GM18526 (cell line): Measurements from ENCODE around the gene COMMD8.

Experiments
- POLR2A ChIP-seq: IDR thresholded peaks from 3 replicates; pipeline ENCODE4 v1.6.1; 2011; ENCODE audit not compliant: insufficient read length; ENCODE audit errors: extremely low read depth

The COMMD8 gene

DNA sequence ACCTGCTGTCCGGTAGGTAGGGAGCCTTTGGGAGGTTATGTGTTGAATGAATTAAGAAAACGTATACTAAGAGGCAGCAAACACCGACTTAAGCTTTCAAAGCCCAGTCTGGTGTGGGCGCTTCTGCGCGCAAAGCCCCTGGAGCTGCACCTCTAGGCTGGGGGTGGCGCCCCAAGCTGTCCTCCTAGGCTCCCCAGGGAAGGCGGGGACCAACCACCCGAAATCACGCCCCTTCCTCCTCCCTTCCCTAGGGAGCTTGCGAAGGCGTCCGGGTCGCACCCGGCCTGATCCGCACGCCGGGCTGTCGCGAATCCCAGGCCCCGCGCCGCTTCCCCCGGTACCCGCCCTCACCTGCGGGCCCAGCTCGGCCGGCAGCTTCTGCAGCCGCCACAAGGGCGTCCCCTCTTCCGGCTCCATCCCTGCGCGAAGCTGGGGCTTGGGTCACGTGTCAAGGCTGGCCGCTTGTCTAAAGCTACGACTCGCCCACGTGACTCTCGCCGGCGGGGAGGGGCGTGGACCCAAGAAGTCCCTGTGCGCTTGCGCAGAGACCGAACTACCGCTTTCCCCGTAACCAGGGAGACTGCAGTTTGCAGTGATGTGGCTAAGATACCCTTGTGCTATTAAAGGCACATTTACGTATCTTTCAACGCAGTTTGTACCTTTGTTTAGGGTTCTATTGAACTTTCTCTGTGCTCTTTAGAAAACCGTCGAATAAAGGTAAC is at the start of gene COMMD8:
Gene COMMD8, minus strand, starts transcription at position 468 of the 722 bp plus-strand sequence. Its CDS starts 51 bp downstream, at position 417.
- peak; percentile 90 for TF ChIP-seq POLR2A

DNA sequence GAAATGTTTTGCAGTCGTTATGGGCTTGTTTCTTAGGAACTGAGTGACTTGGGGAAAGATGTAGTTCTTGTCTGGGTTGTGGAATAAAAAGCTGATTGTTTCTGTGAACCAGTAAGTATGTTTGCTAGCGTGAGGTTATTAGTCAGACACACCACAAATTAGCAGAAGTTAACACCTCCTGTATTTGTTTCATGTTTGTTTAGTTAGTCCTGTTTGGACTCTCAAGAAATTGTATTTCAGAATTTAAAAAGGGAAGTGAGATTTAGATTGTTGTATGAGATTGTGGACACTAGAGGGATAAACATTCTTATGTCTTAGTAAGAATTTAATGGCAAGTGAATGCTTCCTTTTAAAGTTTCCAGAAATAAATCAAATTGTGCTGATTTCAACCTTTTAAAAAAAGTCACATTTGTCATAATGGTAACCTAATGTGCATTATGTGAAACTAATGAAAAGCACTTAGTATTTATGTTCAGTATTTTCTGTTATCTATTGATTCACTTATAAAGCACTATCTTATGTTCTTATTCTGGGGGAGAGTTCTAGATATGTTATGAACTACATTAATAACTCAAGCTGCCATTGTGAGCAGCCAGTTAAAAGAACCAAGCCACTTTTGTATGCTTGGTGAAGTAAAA is 47.1 kb upstream of the COMMD8 start:
- TF ChIP-seq POLR2A = no peak

GRCh38 chr4:47505666-47506065 is 42.2 kb upstream of the COMMD8 start:
- TF ChIP-seq POLR2A = no peak

DNA sequence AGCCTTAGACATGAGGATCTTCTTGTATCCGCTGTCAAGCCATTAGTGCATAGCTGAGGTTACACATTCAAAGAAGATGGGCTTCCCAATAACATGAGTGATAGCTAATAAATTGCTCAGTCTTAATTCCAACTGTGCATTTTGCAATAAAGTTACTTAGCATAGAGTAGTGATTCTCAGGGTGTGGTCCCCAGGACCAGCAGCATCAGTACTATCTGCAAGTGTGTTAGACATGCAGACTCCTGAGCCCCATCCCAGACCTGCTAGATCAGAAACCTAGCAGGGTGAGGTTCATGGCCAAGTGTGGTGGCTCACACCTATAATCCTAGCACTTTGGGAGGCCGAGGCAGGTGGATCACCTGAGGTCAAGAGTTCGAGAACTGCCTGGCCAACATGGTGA is 41.6 kb upstream of the COMMD8 start:
- no peak for TF ChIP-seq POLR2A

DNA sequence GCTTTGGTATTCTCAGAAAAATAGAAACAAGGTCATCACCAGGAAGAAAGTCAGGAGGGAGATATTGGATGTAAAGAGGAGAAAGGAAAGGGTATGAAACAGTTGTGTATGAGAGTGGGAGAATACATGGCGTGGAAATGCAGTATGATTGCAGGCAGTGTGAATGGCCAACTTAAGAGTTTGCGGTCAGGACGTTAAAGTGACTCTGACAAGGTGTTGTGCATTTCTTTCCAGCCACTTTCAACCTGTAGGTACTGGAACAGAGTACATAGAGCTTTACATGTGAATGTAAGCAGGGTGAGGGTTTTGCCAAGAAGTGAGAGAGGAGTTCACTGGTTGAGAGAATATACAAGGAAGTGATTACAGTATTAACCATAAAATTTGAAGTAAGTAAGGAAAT is 37.3 kb upstream of the COMMD8 start:
- no peak for TF ChIP-seq POLR2A

GRCh38 chr4:47499700-47500099 is 36.2 kb upstream of the COMMD8 start:
- no peak for TF ChIP-seq POLR2A

DNA sequence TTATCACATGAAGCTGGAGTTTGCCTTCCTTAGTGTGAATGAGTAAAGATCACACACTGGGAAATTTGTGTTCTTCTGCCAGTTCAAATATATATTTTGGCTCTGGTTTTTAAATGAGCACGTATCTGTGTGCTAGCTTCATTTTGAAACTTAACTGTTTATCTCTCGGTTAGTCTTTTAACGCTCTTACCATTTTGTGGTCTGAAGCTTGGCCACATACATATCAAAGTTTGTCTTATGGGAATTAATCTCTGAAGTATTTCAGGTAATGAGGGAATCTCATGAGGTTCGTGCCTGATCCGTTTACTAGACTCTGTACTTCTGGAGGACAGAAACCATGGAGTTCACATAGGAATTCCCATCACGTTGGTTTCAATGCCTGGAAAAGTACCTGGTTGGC is 35.4 kb upstream of the COMMD8 start:
- TF ChIP-seq POLR2A = no peak

DNA sequence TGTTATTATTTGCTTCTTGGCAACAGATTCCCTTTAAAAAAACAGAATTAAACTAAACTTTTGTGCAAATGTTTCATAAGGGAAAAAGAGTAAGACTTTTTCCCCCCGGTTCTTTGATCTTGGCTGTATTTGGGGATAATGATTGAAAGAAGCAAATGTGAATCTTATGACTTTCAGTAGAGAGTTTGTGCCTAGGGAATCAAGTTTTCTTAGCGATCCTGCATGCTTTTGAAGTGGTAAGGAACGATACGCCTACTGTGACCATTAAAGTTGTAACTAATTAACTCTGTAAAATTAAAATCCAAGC is 30.6 kb upstream of the COMMD8 start:
- no peak for TF ChIP-seq POLR2A

DNA sequence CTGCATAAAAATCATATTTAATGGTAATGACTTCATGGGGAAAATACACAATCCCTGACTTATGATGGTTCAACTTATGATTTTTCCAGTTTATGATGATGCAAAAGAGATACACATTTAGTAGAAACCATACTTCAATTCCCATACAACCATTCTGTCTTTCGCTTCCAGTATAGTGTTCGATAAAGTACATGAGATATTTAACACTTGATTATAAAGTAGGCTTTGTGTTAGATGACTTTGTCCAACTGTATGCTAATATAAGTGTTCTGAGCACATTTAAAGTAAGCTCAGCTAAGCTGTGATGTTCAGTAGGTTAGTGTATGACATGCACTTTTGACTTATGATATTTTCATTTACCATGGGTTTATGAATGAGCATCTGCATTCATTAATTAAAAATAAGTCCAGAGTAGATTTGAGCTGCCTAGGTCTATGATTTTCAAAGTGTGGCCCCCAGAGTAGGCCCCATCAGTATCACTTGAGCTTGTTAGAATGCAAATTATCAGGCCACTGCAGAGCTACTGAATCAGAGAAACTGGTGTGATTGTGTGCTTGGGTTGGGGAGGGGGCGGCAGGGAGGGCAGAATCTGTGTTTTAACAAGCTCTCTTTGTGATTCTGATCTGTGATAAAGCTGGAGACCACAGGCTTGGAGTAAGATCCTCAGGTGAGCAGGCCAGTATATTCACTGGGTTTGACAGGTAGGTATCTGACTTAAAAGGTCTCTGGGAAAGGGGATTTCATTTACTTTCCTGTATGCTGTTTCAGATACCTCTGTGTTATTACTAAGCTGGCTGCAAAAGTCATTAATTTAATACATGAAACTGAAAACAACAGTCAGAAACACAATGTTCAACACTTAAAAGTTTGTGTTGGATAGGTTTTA is 30.0 kb upstream of the COMMD8 start:
- no peak for TF ChIP-seq POLR2A

DNA sequence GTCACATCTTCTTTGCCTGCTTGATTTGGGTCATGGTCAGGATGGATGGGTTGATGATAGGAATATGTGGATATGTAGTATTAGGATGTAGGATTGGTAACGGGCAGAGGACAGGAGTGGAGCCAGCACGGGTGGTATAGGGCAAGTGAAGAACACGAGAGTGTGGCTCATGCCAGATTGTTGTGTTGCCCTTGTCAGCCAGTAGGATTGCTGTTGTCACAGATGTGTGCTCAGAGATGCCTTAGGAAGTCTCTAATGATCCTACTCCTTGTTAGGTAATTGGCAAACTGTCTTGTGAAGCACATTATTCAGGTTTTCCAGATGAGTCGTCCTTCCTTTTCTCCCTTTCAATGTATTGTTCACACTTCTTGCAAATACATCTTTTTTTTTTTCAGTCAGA is 27.0 kb upstream of the COMMD8 start:
- no peak for TF ChIP-seq POLR2A

GRCh38 chr4:47488706-47489105 is 25.2 kb upstream of the COMMD8 start:
- TF ChIP-seq POLR2A = no peak

DNA sequence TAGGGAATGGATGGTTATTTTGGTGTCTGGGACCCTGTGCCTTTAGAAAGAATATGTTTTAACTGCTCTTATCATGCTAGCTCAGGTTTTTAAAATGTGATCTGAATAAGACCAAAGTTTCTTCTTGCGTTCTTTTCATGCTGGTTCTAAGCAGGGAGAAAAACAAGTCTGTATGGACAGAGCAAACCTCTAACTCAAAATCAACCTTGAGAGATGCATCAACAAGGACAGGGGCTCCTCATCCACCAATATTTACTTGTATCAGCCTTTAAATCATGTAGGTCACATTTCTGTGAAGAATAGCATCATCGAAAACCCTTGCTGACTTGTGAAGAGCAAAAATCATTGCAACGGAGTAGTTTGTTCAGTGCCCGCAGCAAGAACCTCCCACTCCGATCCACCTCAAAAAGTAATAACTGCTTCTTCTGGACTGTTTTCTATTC is 22.8 kb upstream of the COMMD8 start:
- no peak for TF ChIP-seq POLR2A

DNA sequence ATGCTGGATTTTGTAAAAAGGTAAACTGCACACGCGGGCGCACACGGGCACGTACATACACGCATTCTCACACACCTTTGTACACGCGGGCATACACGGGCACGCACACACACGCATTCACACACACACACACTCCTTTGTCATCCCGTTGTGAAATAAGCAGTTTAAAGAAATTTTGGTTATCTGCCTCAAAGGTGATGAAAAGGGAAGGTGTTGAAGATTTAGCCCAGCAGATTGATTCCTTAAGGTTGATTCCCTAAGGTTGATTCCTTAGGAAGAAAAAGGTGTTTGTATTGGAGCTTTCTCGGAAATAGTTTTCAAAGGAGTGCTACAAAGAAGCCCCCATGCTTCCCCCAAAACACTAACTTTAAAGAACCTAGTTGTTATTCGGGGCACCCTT is 22.3 kb upstream of the COMMD8 start:
- no peak for TF ChIP-seq POLR2A

DNA sequence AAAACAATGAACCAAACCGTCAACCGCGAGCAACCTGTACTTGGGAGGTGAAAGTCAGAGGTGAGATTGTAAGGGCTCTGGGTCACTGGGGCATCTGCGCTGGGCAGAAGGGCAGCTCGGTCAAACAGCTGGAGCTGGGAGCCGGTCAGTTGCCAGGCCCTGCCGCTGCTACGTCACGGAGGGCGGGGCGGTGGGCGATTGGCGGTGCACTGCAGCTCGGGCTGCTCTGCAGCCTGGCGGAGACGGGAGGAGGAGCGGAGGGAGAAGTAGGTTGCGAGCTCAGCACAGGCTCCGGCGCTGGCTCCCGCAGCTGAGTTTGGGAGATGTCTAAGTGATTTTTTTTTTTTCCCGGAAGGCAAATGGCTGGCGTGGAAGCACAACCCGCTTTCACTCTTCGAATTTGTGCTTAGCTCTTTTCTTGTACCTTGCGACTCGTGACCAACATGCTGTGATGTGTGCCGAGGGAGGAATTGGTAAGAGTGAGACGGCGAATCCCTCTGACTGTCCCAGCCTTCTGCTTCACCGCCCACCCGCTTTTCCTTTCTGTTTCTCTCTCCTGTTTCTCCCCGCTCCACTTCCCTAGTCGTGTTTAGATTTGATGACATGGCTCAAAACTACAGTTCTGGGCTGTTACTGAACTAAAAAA is 21.7 kb upstream of the COMMD8 start, which contains the start of gene ATP10D:
Gene ATP10D, plus strand, starts transcription at position 229 of the 646 bp plus-strand sequence. CDS start 27,266 bp downstream, outside the sequence.
- TF ChIP-seq POLR2A = peak; percentile 89

DNA sequence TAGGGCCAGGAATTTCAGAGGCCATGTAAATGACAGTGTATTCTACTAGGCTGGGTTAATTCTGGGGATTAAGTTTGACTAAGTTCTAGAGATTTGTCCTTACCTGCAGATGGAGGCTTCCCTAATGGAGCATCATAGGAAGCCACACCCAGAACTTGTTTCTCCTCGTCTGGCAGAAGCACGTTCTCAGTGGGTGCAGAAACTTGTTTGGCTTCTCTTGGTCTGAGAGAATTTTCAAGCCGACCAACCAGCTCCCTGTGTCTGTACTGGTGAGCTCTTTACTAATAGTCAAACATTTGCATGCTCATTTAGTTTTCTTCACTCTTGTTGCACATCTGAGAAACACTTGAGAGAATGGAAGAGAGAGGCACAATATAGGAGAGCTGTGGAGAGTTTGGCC is 20.7 kb upstream of the COMMD8 start:
- no peak for TF ChIP-seq POLR2A

GRCh38 chr4:47483745-47484144 is 20.2 kb upstream of the COMMD8 start:
- no peak for TF ChIP-seq POLR2A

GRCh38 chr4:47482326-47482725 is 18.8 kb upstream of the COMMD8 start:
- TF ChIP-seq POLR2A = no peak
